GM19463 (cell line): Measurements from ENCODE around the gene MTF1.
"Not testable (repeated sequence)": the region's sequence is repeated elsewhere in the genome, so short reads cannot be mapped to it uniquely, and the experiment has no call there.

Experiments used
- ATAC-seq: cut with Tn5 transposase; IDR thresholded peaks from one replicate; pipeline ENCODE4 v1.9.1; 2021; ENCODE audit warnings: mild to moderate bottlenecking, moderate library complexity; ENCODE audit not compliant: unreplicated experiment

Gene MTF1

GRCh38 chr1:37859507-37860345 is at the start of gene MTF1:
Gene MTF1, minus strand, starts transcription at chr1:37859592. Its CDS starts 1,934 bp downstream, at chr1:37857658.
- ATAC-seq: peak; percentile 96

- not testable (repeated sequence) for ATAC-seq
Measured at GRCh38 chr1:37908531-37908930, 49.1 kb upstream of the MTF1 start.

GRCh38 chr1:37907416-37908125 is 48.2 kb upstream of the MTF1 start:
- not testable (repeated sequence) for ATAC-seq

- not testable (repeated sequence) for ATAC-seq
Measured at GRCh38 chr1:37906591-37906990, 47.2 kb upstream of the MTF1 start.

GRCh38 chr1:37905727-37906126 is 46.3 kb upstream of the MTF1 start:
- ATAC-seq: no peak

GRCh38 chr1:37903921-37904320 is 44.5 kb upstream of the MTF1 start:
- ATAC-seq: not testable (repeated sequence)

GRCh38 chr1:37902983-37903382 is 43.6 kb upstream of the MTF1 start:
- ATAC-seq: no peak

GRCh38 chr1:37901893-37902225 is 42.5 kb upstream of the MTF1 start:
- no peak for ATAC-seq

GRCh38 chr1:37901191-37901892 is 42.0 kb upstream of the MTF1 start:
- ATAC-seq: peak; percentile 74

- ATAC-seq: not testable (repeated sequence)
Measured at GRCh38 chr1:37897563-37897962, 38.2 kb upstream of the MTF1 start.

- ATAC-seq: no peak
Measured at GRCh38 chr1:37893673-37894072, 34.3 kb upstream of the MTF1 start.

GRCh38 chr1:37892151-37893047 is 33.0 kb upstream of the MTF1 start:
- ATAC-seq: no peak

- ATAC-seq: no peak
Measured at GRCh38 chr1:37890378-37891014, 31.1 kb upstream of the MTF1 start.

- ATAC-seq: no peak
Measured at GRCh38 chr1:37888022-37888700, 28.8 kb upstream of the MTF1 start.

GRCh38 chr1:37884145-37884544 is 24.8 kb upstream of the MTF1 start:
- ATAC-seq: no peak

- ATAC-seq: no peak
Measured at GRCh38 chr1:37883671-37884070, 24.3 kb upstream of the MTF1 start.

GRCh38 chr1:37879865-37880264 is 20.5 kb upstream of the MTF1 start:
- no peak for ATAC-seq

GRCh38 chr1:37878071-37878470 is 18.7 kb upstream of the MTF1 start:
- ATAC-seq: no peak

- ATAC-seq: no peak
Measured at GRCh38 chr1:37875833-37876232, 16.4 kb upstream of the MTF1 start.

GRCh38 chr1:37872692-37873091 is 13.3 kb upstream of the MTF1 start:
- no peak for ATAC-seq
